ENCODE measurements around the gene GMFB. TPM values are rescaled to one million over a fixed set of nuclear protein-coding genes. Genes with fewer than 3 reads are reported as not detected.

The GMFB gene
- total RNA-seq, 1 donor from 2014 or later: 37.4 TPM

GRCh38 chr14:54435500-54435981 lies 53.2 kb downstream of the GMFB start:
- intact Hi-C loops (cut with micrococcal nuclease): loop anchor here (1.0 kb wide), 1 partner anchor 39 kb away; no protein-coding TSS in a partner anchor

GRCh38 chr14:54428527-54428926 lies 60.3 kb downstream of the GMFB start:
- intact Hi-C loops (cut with micrococcal nuclease): no loop called here

GRCh38 chr14:54427871-54428270 lies 60.9 kb downstream of the GMFB start:
- intact Hi-C loops (cut with micrococcal nuclease): no loop called here

- intact Hi-C loops (cut with micrococcal nuclease): no loop called here
These were observed 63.1 kb downstream of the GMFB start for GRCh38 chr14:54425537-54426274.

- intact Hi-C loops (cut with micrococcal nuclease): no loop called here
These were observed 63.7 kb downstream of the GMFB start for GRCh38 chr14:54425068-54425467.

Other genes with a start within 250 kb of the GMFB start
- 40.0 and 44.2 TPM in 2 replicates for gene CDKN3, start 92.0 kb downstream of the GMFB start, total RNA-seq
- gene CNIH1, start 47.6 kb downstream of the GMFB start, total RNA-seq: 77.3 and 83.0 TPM in 2 replicates
- gene CGRRF1, start 20.9 kb upstream of the GMFB start, total RNA-seq: 13.2 and 15.7 TPM in 2 replicates
- gene SAMD4A, start 78.1 kb upstream of the GMFB start, total RNA-seq: 0.46 and 0.56 TPM in 2 replicates